GM18520 (cell line): ENCODE measurements around the gene CDK13.
A peak's percentile ranks its signal among the peaks of the same experiment; 100 is the strongest.
"Not testable (repeated sequence)": the region's sequence is repeated elsewhere in the genome, so short reads cannot be mapped to it uniquely, and the experiment has no call there.

Experiments
- ATAC-seq: cut with Tn5 transposase; IDR thresholded peaks from one replicate; pipeline ENCODE4 v1.9.1; 2021; ENCODE audit not compliant: unreplicated experiment

The CDK13 gene

DNA sequence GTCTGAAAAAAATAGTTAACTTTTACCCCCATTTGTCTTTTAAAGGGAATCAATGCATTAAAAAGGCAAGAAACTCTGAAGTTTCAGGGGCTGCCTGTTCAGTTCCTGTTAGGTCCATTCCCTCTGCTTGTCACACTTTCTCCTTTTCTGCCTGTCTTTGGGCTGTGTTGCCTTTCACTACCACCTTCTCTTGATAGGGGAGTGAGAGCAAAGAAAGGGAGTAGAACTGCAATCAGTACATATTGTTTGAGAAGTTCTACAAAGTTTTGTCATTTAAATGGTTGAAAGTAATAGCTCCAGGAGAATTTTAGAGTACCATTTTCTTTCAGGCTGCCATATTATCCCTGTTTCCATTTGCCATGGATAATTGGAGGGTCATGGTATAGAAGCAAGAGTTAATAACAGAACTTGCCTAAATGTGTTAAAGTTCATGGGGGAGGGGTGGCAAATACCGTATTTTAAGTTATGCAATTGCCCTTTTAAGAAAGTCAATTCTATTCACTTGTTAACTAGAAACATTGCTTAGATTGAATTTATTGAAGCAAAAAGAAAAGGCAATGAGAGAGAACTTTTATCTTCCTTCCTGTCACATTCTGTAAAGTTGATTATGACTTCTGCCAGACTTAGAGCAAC, 145.8 kb downstream of the CDK13 start:
- ATAC-seq: no peak

DNA sequence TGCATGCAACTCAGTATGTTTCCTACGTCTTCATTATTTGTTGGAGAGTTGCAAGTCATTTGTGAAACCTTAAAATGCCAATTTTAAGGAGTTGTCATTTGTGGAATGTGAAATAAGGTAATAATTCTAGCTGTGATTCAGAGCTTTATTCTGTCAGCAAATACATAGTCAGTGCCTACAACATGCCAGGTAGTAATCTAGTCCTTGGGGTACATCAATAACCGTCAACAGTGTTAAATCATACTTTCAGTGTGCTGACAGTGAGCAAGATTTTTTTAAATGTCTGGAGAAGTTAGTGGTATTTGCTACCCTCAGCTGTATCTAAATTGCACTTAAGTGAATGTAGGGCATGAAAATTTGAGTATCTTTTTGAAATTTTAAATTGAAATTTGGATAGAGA, 147.7 kb downstream of the CDK13 start:
- no peak for ATAC-seq

DNA sequence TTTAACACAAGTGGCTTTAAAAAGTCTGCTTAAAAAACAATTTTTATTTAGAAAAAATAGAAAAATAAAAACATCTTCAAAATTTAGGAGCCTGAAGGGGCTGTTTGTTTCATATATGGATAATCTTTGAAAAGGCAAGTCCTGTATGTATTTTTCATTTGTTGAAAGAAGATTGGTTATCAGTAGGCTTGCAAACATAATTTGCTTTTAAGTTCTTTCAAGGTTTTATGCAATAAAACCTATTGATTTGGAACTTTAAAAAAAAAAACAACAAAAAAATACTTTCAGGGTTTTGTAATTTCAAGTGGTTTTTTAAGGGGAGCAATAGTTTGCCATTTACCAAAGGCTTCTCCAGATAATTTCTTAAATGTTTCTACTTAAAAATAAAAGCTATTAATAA, 148.8 kb downstream of the CDK13 start:
- ATAC-seq: no peak

DNA sequence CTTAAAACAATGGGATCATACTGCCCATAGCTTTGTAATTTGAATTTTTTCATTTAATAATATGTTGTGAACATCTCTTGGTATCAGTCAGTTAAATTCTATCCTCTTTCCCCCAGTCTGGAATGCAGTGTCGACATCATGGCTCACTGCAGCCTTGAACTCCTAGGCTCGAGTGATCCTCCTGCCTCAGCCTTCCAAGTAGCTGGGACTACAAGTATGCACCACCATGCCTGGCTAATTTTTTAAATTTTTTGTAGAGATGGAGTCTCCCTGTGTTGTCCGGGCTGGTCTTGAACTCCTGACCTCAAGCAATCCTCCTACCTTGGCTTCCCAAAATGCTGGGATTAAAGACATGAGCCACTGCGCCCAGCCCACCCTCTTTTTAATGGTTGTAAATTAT, 149.8 kb downstream of the CDK13 start:
- ATAC-seq: no peak

- ATAC-seq: no peak
These were observed 151.1 kb downstream of the CDK13 start for GRCh38 chr7:40101201-40101600.

DNA sequence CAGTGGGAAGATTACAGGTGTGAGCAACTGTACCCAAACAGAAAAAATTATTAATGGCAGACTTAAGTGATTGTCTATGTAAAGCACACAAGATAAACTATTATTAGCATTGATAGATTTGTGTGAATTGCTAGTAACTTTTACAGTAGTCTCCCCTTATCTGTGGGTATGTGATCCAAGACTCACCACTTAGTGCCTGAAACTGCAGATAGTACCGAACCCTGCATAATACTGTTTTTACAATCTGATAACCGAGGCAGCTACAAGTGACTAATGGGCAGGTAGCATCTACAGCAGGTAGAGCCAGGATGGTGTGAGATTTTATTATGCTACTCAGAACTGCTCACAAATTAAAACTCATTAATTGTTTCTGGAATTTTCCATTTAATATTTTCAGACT, 152.8 kb downstream of the CDK13 start:
- no peak for ATAC-seq

- no peak for ATAC-seq
These were observed 155.9 kb downstream of the CDK13 start for GRCh38 chr7:40105879-40106473.

DNA sequence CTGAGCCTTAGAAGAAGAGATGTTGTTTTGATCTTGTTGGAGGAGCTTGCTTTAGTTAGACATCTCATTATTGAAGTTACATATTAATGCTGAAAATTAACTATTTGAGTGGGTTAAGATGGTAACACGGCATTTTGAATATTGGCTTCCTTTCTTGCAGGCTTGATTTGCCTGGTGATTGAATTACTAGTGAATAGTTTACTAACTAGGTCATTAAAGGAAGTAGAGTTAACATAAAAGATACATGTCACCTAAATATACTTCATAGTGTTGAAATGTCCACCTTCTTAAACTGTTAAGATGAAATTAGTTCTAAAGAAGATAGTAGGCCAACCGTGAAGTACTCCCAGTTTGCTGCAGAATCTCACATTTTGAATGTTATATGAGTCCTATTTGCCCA, 165.9 kb downstream of the CDK13 start:
- ATAC-seq: no peak

GRCh38 chr7:40117199-40117598, 167.1 kb downstream of the CDK13 start:
- ATAC-seq: not testable (repeated sequence)

DNA sequence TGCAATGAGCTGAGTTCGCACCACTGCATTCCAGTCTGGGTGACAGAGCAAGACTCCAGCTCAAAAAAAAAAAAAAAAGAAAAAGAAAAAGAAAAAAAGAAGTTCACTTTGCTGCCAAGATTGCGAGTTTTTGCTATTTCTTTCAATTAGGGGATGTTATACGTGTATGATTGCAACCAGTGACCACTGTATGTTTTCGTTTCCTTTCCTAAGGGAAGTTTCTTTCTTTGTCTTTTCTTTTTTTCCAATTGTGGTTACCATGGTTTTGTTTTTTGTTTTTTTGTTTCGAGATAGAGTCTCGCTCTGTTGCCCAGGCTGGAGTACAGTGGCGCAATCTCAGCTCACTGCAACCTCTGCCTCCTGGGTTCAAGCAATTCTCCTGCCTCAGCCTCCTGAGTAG, 168.1 kb downstream of the CDK13 start:
- not testable (repeated sequence) for ATAC-seq

DNA sequence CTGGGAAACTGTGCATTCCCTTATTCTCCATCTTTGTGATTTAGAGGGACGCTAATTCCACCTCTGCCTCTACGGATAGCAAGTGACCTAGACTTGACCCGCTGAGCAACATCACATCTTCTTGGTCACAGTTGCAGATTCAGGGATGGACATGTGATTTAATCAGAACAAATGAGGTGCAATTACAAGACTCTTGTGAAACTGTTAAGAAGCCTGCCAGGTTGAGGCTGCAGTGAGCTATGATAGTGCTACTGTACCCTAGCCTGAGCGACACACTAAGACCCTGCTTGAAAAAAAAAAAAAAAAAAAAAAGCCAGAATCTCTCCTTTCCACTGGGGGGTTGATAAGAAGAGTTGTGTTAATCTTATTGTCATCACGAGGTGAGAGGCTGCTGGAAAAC, 170.0 kb downstream of the CDK13 start:
- no peak for ATAC-seq

DNA sequence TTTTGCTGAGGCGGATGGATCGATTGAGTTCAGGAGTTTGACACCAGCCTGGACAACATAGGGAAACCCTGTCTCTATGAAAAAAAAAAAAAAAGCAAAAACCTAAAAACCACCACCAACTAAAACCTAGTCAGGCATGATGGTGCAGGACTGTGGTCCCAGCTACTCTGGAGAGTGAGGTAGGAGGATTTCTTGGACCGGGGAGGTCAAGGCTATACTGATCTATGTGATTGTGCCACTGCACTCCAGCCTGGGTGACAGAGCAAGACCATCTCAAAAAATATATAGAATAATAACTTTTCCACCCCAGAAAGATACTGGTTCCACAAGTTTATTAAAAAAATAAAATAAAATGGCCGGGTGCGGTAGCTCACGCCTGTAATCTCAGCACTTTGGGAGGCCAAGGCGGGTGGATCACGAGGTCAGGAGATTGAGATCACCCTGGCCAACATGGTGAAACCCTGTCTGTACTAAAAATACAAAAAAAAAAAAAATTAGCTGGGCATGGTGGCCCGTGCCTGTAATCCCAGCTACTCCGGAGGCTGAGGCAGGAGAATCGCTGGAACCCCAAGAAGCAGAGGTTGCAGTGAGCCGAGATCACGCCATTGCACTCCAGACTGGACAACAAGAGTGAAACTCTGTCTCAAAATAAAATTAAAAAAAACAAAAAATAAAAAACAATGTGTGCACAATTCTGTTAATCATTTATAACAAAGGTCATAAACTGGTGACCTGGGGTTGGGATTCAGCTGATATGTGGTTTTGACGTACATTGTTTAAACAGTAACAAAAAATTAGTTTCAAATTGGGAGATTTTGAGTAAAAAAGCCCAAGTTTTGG, 172.3 kb downstream of the CDK13 start:
- ATAC-seq: not testable (repeated sequence)

DNA sequence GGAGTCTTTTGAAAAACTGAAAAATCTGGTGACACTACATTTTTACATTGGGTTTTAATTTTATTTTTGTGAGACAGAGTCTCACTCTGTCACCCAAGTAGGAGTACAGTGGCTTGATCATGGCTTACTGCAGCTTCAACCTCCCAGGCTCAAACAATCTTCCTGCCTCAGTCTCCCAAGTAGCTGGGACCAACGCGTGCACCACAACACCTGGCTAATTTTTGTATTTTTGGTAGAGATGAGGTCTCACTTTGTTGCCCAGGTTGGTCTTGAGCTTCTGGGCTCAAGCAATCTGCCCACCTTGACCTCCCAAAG, 172.8 kb downstream of the CDK13 start:
- no peak for ATAC-seq

DNA sequence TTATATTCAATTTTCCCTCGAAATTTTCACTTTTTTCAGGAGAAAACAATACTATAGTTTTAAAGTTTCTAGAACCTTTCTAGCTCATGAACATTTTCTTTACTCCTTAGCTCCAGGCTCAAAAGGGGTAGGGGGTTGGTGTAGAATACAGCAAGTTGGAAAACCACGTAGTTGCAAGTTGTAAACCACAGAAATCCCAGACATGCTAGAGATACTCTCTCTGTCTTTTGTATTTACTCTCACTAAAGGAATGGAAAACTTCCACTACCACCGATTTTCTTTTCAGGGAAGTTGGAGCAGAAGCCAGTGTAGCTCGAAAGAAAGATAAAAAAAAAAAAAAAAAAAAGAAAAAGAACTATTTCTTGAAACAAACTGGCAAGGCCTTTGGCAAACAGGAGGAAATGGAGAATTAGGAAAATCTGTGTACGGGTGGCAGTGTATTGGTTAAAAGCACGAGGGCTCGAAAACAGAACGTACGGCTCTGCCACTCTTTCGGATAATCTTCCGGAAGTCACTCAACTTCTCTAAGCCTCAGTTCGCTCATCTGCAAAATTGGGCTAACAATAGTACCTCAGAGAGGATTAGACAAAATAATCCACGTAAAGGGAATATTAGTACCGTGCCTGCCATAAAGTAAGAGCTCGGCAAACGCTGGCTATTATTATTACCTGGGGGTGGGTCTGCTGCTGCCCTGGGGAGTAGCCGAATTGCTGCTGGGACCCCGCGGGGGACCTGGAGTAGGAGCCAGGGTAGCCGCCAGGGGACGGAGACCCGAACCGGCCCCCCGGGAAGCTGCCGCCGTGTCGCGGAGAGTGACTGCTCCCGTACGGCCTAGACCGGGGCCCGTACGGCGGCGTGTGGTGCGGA, 183.7 kb downstream of the CDK13 start:
- ATAC-seq: no peak

DNA sequence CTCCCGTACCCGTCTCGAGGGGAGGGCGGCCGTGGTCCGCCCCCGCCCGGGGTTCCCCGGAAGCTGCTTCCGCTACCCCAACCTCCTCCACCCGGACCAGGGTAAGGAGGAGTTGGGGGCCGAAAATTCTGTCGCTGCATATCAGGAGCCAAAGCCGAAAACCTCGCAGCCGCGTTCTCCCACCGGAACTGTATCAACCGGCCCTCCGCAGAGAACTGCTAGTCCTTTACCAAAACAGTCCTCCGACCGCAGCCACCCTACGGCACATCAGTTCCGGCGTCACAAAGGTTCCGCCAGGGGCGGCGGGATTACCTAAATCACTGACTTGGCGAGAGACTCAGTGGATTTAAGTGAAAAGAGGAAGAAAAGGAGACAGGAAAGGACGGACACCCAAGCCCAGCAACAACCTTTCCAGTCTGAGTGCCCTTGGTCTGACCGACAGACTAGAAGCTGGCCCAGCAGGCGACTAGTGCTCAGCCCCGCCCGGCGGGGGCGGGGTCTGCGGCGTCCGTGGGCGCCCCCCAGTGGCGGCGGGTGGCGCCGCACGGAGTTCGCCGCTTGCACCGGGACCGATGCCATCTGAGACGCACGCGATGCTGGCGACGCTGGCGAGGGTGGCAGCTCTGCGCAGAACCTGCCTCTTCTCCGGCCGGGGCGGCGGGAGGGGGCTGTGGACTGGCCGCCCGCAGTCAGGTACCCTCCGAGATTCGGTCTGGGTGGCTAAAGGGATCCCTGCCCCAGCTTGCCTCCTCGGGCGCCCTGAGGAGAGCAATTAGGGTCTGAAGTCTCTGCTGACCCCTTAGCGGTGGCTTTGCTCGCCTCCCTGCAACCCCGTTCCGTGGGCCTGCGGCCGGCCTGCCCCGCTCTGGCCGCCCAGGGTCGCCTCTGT, 184.6 kb downstream of the CDK13 start, which contains the start of the genes MPLKIP and SUGCT:
TSS of gene MPLKIP (minus strand) at position 195 of the 889 bp plus-strand sequence. CDS start at position 140, 55 bp downstream.
TSS of gene SUGCT (plus strand) at position 578 of the 889 bp plus-strand sequence.
- ATAC-seq: peak; percentile 79

DNA sequence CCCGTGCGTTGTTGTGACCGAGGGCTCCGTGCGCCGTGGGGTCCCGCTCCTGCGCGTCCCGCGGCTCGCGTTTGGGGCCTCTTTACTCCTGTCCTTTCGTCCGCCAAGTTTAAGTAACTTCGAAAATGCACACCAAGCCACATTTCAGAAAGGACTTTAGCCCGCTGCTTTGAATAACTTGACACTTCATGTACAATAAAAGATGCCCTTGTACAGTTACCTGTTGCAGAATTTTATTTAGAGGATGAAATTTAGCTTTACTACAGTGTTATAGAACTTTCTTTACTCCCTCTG, 185.2 kb downstream of the CDK13 start:
- ATAC-seq: no peak

DNA sequence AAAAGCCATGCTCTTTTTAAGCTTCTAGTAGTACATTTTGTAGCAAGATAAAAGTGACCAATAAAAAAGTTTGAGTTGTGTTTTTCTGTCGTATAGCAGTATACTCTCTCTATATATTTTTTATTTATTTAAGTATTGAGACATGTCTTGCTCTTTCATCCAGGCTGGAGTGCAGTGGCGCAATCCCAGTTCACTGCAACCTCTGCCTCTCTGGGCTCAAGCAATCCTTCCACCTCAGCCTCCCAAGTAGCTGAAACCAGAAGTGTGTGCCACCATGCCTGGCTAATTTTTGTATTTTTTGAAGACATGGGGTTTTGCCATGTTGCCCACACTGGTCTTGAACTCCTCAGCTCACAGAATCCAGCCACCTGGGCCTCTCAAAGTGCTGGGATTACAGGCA, 187.5 kb downstream of the CDK13 start:
- no peak for ATAC-seq

DNA sequence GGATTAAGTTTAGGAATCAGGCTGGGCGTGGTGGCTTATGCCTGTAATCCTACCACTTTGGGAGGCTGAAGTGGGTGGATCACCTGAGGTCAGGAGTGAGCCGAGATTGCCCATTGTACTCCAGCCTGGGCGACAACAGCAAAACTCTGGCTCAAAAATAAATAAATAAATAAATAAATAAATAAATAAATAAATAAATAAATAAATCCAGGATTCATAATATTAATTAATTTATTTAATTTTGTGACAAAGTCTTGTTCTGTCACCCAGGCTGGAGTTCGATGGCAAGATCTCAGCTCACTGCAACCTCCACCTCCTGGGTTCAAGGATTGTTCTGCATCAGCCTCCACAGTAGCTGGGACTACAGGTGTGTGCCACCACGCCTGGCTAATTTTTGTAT, 188.9 kb downstream of the CDK13 start:
- ATAC-seq: no peak

GRCh38 chr7:40139891-40140290, 189.8 kb downstream of the CDK13 start:
- ATAC-seq: not testable (repeated sequence)

DNA sequence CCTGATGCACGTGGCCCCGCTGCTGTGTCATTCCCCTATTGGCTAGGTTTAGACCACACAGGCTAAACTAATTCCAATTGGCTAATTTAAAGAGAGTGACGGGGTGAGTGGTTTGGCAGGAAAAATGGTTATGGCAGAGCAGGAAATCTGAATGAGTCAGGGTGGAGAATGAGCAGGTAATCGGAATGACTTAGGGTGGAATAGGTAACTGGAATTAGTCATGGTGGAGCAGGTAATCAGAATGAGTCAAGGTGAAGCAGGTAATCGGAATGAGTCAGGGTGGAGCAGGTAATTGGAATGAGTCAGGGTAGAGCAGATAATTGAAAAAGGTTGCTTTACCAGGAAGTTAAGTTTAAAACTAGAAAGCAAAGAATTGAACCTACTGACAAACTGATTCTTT, 191.9 kb downstream of the CDK13 start:
- ATAC-seq: not testable (repeated sequence)
